KG1 (cell line): ENCODE results near the gene HES7.

Experiments
- DNase-seq: peaks from one replicate; lab custom pipeline; 2025; lab: John Stamatoyannopoulos, UW

Gene HES7

GRCh38 chr17:8155231-8155995 is 31.5 kb upstream of the HES7 start:
- no peak for DNase-seq

DNA sequence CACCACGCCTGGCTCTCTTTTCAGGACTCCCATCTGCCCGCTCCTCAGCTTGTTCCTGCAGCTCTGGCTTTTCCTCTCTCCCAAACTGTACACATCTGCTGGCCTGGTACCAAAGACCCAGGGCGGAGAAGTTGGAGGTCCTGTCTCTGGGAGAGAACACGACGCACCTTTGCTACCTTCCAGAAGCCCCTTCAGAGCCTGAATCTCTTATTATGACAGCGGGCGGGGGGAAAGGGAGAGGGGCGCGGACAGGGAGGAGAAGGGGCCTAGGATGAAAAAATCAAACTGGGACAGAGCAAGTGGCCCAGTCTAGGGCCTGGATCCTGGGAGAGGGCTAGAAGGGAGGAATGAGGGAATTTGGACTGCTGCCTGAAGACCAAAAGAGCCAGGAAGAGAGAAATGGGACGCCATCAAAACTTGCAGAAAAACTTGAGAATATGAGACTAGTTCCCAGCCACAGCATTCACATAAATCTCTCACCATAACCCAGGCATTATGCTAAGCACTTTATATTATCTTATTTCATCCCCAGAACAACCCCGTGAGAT is 30.8 kb upstream of the HES7 start:
- DNase-seq: no peak

DNA sequence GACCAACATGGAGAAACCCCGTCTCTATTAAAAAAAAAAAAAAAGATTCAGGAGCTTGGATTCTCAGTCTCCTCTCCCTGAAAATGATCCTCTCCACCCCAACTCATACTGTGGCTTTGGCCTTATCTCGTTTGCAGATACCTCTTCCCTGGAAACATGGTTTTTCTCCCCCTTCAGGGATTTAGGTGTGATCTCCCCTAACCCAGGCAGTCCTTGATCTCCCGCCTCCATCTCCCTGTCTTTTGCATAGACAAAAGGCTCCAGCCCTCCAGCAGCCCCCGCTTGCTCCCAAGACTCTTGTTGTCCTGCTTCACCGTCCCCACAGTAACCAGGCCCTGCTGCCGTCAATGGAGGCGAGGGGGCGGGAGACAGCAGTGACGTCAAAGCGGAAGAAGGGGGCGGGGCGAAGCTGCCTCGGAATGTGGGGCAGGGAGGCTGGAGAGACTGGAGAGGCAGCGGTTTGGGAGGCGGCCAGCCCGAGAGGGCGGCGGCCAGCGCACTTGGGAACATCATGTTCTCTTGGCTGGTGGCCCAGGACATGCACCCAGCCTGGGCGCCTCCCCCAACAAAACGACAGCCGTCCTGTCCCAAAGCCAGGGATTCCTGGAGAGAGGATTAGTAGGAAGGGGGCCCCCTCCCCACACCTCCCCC is 30.2 kb upstream of the HES7 start:
- DNase-seq: no peak

- no peak for DNase-seq
These were observed 29.6 kb upstream of the HES7 start for GRCh38 chr17:8153525-8153956.

DNA sequence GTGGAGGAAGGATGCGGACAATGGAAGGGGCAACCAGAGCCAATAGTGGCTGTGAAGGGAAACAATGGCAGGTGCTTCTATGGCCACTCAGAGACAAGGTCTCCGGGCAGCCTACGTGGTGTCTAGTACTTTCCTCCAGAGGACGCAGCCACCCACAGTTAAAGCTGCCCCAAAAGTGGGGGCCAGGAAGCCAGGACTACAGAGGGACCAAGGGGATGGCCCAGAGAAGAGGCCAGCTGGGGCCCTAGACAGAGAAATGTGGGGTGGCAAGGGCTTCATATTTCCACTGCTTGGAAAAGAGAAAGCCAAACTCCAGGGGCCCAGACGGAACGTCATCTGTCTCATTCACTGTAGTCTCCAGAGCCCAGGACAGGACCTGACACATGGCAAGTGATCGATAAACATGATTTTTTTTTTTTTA is 29.1 kb upstream of the HES7 start:
- no peak for DNase-seq

DNA sequence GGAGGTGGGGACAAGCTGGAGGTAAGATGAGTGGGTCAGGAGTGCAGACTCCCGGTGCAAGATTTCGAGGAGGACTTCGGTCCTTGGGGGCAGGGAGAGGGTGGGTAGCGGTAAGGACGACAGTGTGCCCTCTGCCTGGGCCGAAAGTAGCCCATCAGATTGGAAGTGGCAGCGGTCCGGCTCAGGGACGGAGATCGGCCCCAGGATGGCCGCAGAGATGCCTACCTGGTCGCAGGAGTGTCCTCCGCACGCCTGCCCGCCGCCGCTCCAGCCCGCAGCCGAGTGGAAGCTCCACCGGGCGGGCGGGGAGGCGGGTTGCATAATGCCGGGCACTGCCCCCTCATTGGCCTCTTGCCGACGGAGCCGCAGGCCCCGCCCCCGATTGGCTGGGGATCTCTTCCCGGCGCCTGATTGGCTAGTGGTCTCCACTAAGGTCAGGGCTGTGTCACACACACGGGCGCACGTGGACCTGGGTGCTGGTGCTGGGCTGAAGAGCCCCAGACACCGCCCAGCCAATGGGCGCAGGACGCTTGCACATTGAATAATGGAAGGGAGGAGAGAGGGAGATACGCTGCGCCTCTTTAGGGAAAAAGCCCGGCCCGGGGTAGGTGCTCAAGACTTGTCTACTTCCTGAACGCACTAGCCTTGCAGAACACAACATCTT is 28.3 kb upstream of the HES7 start, which contains the start of gene PER1:
PER1 (minus strand) TSS at position 293 of the 664 bp plus-strand sequence. CDS start 1,698 bp downstream, outside the sequence.
- DNase-seq: peak; percentile 18

DNA sequence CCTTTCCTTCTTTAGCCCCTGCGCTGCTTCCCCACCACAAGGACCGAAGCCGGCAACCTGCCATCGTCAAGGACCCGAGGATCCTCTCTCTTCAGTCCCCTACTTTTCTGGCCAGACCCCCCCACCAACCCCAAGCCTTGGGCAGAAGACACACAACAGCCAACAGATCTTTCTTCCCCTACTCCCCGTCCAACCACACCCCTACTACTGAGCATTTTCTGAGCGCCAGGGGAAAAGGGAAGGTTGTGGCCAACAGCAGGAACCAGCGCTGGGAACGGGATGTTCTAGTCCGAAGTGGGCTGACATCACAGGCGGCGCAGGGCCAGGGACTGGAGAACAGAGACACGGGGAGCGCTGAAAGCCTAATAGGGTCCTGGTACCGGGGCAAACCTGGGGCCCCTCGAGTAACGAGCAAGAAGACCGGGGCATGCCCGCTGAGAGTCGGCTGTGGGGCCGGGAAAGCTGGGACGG is 27.8 kb upstream of the HES7 start:
- no peak for DNase-seq

GRCh38 chr17:8151120-8151640 is 27.3 kb upstream of the HES7 start:
- peak; percentile 3 for DNase-seq

GRCh38 chr17:8150194-8151119 is 26.6 kb upstream of the HES7 start:
- no peak for DNase-seq

DNA sequence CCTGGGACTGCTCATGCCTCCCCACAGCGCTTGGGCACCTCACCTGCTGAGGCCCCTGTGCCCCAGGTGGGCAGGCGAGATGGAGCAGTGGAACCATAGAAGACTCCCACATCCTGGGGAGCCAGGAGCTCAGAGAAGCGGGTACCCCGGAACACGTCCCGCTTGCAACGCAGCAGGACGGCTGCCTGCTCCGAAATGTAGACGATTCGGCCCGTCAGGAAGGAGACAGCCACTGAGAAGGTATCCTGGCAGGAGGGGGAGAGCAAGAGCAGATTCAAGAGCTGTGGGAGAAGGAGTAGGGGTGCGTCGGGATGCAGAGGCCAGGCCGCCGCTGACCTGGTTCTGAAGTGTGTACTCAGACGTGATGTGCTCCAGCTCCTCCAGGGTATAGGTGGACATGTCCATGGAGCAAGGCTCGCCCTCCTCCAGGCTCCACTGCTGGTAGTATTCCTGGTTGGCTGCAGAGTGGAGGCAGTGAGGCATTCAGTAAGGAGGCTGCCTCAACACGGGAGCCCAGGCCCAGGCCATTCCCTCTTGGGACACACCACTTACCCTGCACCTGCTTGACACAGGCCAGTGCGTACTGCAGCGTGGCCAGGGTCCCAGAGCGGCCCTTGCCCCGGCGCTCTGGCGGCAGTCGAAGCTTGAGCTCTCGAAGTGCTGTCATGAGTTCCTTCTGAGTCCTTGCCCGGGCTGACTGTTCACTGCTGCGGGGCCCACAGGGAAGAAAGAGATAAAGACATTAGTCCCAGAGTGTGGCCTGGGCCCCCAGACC is 25.7 kb upstream of the HES7 start:
- no peak for DNase-seq

GRCh38 chr17:8148560-8148959 is 24.7 kb upstream of the HES7 start:
- DNase-seq: no peak

GRCh38 chr17:8147805-8148404 is 24.0 kb upstream of the HES7 start:
- DNase-seq: no peak

DNA sequence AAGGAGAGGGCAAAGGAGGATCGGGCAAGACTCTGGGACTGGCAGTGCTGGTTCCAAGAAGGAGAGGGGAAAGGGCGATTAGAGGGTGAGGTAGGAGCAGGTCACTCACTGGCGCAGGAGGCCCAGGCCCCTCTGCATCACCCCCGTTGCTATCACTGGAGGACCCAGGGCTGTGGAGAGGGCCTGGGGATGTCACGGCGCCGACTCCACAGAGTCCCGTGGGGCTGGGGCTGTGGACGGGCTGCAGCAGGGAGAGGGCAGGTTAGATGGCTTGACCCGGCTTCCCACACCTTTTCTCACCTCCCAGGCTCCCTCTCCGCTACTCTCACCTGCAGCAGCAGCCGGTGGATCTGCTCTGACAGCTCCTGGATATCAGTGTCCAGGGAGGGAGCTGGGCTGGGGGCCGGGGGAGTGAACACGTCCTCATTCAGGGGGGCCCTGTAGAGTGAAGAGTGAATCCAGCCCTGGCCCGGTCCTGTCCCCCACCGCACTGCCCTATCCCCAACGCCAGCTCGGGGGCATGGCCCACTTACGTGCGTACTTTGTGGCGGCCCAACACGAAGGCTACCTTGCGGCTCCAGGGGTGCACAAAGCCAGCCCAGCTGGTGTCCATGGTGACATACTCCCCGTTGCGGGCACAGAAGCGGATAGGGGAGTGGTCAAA is 23.4 kb upstream of the HES7 start:
- no peak for DNase-seq

GRCh38 chr17:8146381-8147140 is 22.7 kb upstream of the HES7 start:
- DNase-seq: no peak

DNA sequence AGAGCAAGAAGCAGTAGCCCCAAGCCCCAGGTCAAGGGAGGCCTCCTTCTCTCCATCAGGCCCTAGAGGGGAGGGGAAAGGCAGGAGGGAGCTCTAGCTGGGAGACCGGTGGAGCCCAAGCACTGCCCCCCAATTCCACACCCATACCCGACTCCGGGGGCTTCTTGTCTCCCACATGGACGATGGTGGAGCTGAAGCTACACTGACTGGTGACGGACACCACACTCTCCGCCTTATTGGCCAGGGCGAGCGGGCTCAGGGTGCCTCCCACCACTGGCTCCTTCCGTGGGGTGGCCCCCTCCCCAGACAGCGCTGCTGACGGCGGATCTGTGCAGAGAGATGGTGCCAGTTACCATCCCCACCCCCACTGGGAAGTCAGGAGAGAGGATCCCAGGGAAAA is 21.9 kb upstream of the HES7 start:
- no peak for DNase-seq

DNA sequence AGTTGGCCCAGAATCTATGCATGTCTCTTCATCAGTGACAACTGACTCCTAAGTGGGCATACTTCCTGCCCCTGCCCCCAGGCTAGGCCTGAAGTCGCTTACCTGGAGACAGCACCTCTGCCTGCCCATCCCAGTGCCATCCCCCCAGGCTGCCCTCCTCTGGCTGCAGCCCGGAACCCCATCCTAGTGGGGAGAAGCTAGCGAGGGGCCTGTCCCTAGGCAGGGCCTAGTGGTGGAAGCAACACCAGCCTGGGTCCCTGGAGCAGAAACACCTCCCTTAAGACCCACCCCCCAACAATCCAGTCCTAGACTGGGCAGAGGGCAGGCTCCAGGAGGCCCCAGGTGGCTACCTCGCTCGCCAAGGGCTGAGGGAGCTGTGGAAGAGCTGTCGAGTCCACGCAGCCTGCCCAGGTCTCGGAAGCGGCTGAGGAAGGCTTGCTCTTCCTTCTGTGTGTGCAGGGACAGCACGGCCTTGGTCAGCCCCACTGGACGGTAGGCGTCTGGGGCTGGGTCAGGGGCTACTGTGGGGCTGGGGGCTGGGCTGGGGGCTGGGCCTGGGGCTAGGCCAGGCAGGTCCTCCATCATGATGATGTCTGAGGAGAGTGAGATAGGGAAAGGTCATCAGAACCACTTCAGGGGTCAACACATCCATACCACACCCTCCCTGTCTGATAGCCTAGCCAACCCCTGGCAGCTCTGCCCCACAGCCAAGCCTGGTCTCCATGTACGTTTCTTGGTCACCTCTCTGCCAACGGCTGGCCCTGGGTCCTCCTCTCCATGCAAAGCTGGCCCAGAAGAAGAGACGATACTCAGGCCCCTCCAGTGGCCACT is 20.7 kb upstream of the HES7 start:
- no peak for DNase-seq

GRCh38 chr17:8143581-8144400 is 19.9 kb upstream of the HES7 start:
- DNase-seq: no peak
